Sigmoid colon (tissue), 7 donors: ENCODE data around the gene SPATS2L. TPM values are rescaled to one million over a fixed set of nuclear protein-coding genes. Genes with fewer than 3 reads are reported as not detected.

ENCODE experiments used
- DNase-seq: peaks from one replicate; pipeline ENCODE4 v3.0.0-alpha.2; 2019
- H3K27ac ChIP-seq, 4 donors: fragments of 200-600 bp; sonication (generic); one replicate each; pipeline ENCODE4 v1.5.1; 2016 to 2019; ENCODE audit warnings: mild to moderate bottlenecking in 1 of 4
- H3K27me3 ChIP-seq, 3 donors: fragments of 200-600 bp; sonication (generic); one replicate each; pipeline ENCODE4 v1.5.1; 2019; ENCODE audit warnings: mild to moderate bottlenecking in 1 of 3
- H3K36me3 ChIP-seq, 4 donors: fragments of 200-600 bp; sonication (generic); one replicate each; pipeline ENCODE4 v1.5.1; 2016 to 2019
- H3K4me1 ChIP-seq, 4 donors: fragments of 200-600 bp; sonication (generic); one replicate each; pipeline ENCODE4 v1.5.1; 2017 to 2019
- H3K4me3 ChIP-seq, 4 donors: fragments of 200-600 bp; sonication (generic); one replicate each; pipeline ENCODE4 v1.5.1; 2017 to 2019; ENCODE audit warnings: mild to moderate bottlenecking in 2 of 4, moderate library complexity in 1 of 4
- H3K9me3 ChIP-seq, 4 donors: fragments of 200-600 bp in 3 of 4; sonication (generic) in 3 of 4; one replicate each; pipeline versions ENCODE4 v1.5.1 to v1.6.1; 2013 to 2019
- CTCF ChIP-seq, 4 experiments: fragments of 450-650 bp in 3 of 4; fragments of 200-600 bp in 1 of 4; IDR thresholded peaks; one replicate each; pipeline ENCODE4 v1.5.1; 2016 to 2019; ENCODE audit warnings: antibody characterized with exemption in 4 of 4, mild to moderate bottlenecking in 3 of 4, moderate library complexity in 2 of 4
- EP300 ChIP-seq, 4 donors: sonication (generic); formaldehyde crosslinking; IDR thresholded peaks; one replicate each; pipeline ENCODE4 v1.6.1; 2017; ENCODE audit warnings: antibody characterized with exemption in 4 of 4
- POLR2A ChIP-seq, 2 donors: fragments of 450-650 bp; IDR thresholded peaks; one replicate each; pipeline ENCODE4 v1.6.1; 2016; ENCODE audit warnings: antibody characterized with exemption in 2 of 2, mild to moderate bottlenecking in 2 of 2, moderate library complexity in 2 of 2
- POLR2AphosphoS5 ChIP-seq, 4 donors: sonication (generic); formaldehyde crosslinking; IDR thresholded peaks; one replicate each; pipeline ENCODE4 v1.6.1; 2017; ENCODE audit warnings: antibody characterized with exemption in 4 of 4
- WGBS, 2 donors: extraction: QIAGEN DNeasy Blood & Tissue Kit; methylation state at CpG; one replicate each; pipeline ENCODE4 v1.1.7; 2013; 5-methylcytosine and 5-hydroxymethylcytosine counted together
- intact Hi-C: fragments of 100-400 bp; cut with DNase I; formaldehyde crosslinking; loops from one replicate; pipeline ENCODE4 v1.15.1; 2023
- polyA plus RNA-seq, 3 donors: library from polyadenylated mRNA; stranded (reverse); fragments of 200-250 nt; gene quantifications; one replicate each; pipeline ENCODE4 v1.2.3, GENCODE V29; 2013
- total RNA-seq, 4 donors: library from RNA; depleted of rRNA; stranded (reverse); fragments of >200 nt; gene quantifications; one replicate each; pipeline ENCODE4 v1.1.0, GENCODE V29; 2016
- donor health status: healthy with polysubstance abuse.
- donor health status: Bipolar disorder and iron deficiency.
- donor health status: healthy.

Gene SPATS2L
- total and polyA plus RNA-seq, 7 donors, result 63.5 to 305 (median 104) TPM

DNA sequence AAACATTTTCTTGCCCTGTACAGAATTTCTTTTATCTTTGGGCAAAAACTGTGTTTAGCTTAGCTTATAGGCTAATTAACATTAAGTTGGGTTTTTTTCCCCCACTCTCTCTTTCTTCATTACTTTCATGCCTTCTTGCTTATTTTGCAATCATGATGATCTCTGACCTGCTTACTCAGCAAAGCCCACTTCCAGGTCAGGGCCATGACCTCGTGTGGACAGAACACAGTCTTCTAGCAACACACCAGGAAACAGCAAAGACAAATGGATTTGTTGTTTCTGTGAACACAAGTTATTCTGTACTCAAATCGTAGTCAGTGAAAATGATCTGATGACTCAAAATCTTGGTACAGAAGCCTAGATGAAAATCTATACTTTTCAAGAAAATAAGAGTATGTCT is 60.7 kb downstream of the SPATS2L start:
- DNase-seq, result peak; percentile 68
- 45 to 62% methylated on average over 2 of the region's 2 CpGs for WGBS, 2 donors
- no peaks in the 10 kb centered on the region for H3K27me3 ChIP-seq
- intact Hi-C loops, result no loop called here
- no peaks in the 10 kb centered on the region for H3K9me3 ChIP-seq
- peaks cover 0 to 42% (median 32%) of the 10 kb centered on the region in 4 donors for H3K4me1 ChIP-seq
- H3K36me3 ChIP-seq, result no peaks in the 10 kb centered on the region
- TF ChIP-seq POLR2AphosphoS5 (IDR thresholded peaks at IDR 0.05) (peak in 2 of 4 donors; percentile 6 to 17), CTCF (IDR thresholded peaks at IDR 0.05) (no peak)
- no peak overlapping the region for H3K27ac ChIP-seq
- no peak overlapping the region for H3K4me3 ChIP-seq

GRCh38 chr2:200369886-200370285 is 63.4 kb downstream of the SPATS2L start:
- intact Hi-C loops, result no loop called here
- Histone ChIP-seq H3K9me3 (no peaks in the 10 kb centered on the region), H3K4me3 (no peak overlapping the region), H3K36me3 (no peaks in the 10 kb centered on the region), H3K4me1 (peaks cover 0 to 28% (median 19%) of the 10 kb centered on the region in 4 donors), H3K27ac (no peak overlapping the region), H3K27me3 (no peaks in the 10 kb centered on the region)
- no peak for TF ChIP-seq POLR2AphosphoS5 (IDR thresholded peaks at IDR 0.05)
- TF ChIP-seq CTCF (IDR thresholded peaks at IDR 0.05), result no peak
- no peak for TF ChIP-seq POLR2A (IDR thresholded peaks at IDR 0.05)
- TF ChIP-seq EP300 (IDR thresholded peaks at IDR 0.05), result no peak
- 45 to 46% methylated on average over 2 of the region's 2 CpGs for WGBS, 2 donors
- DNase-seq, result no peak

DNA sequence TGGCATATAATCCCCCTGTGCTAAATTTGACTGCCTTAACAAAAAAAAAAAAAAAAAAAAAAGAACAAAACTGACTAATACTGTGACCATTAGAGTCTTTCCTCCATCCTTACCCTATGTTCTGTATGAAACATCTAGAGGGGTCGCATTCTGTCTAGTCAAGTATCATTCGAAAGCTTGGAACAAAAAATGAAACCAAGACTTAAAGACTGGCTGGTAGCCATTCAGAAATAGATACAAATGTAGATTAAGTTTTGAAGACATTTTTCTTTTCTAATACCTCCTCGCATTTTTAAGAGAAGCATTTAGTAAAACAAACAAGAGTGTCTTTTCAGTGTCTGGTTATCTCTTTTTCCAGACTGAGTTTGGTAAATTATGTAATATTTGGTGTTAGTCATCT is 66.7 kb downstream of the SPATS2L start:
- Histone ChIP-seq H3K4me3 (no peak overlapping the region), H3K27me3 (no peaks in the 10 kb centered on the region), H3K36me3 (no peaks in the 10 kb centered on the region), H3K9me3 (no peaks in the 10 kb centered on the region), H3K4me1 (peaks cover 0 to 41% (median 32%) of the 10 kb centered on the region in 4 donors), H3K27ac (no peak overlapping the region)
- intact Hi-C loops, result no loop called here
- TF ChIP-seq EP300 (IDR thresholded peaks at IDR 0.05), result no peak
- TF ChIP-seq POLR2AphosphoS5 (IDR thresholded peaks at IDR 0.05), result no peak
- TF ChIP-seq POLR2A (IDR thresholded peaks at IDR 0.05), result no peak
- no peak for TF ChIP-seq CTCF (IDR thresholded peaks at IDR 0.05)
- 65 to 85% methylated on average over 3 of the region's 3 CpGs for WGBS, 2 donors
- no peak for DNase-seq

- intact Hi-C loops, result no loop called here
- Histone ChIP-seq H3K4me1 (peaks cover 0 to 49% (median 40%) of the 10 kb centered on the region in 4 donors), H3K27me3 (no peaks in the 10 kb centered on the region), H3K4me3 (no peak overlapping the region), H3K27ac (no peak overlapping the region), H3K36me3 (no peaks in the 10 kb centered on the region), H3K9me3 (no peaks in the 10 kb centered on the region)
- 5 to 26% methylated on average over 5 of the region's 5 CpGs for WGBS, 2 donors
- TF ChIP-seq POLR2AphosphoS5 (IDR thresholded peaks at IDR 0.05) (no peak), CTCF (IDR thresholded peaks at IDR 0.05) (no peak), EP300 (IDR thresholded peaks at IDR 0.05) (no peak)
- no peak for DNase-seq
Measured at GRCh38 chr2:200373973-200374416, 67.5 kb downstream of the SPATS2L start.
